Heart left ventricle (tissue), 16 donors: Measurements from ENCODE around the gene PSMA6. TPM values are rescaled to one million over a fixed set of nuclear protein-coding genes. Genes with fewer than 3 reads are reported as not detected.

Source experiments
- ATAC-seq, 4 donors: fragments of 200-7000 bp; cut with Tn5 transposase; one replicate each; pipeline ENCODE4 v1.9.1; 2020 to 2022; ENCODE audit warnings: moderate library complexity in 4 of 4, mild to moderate bottlenecking in 3 of 4, moderate number of reproducible peaks in 1 of 4
- DNase-seq, 5 donors: peaks; one replicate each; pipeline ENCODE4 v3.0.0-alpha.2; 2020
- H3K27ac ChIP-seq, 12 donors: fragments of 200-600 bp; sonication (generic) in 4 of 12; one replicate each; pipeline versions ENCODE4 v1.5.0 to v1.8.0; 2016 to 2022; ENCODE audit warnings: mild to moderate bottlenecking in 2 of 12
- H3K27me3 ChIP-seq, 9 donors: fragments of 200-600 bp; sonication (generic) in 2 of 9; one replicate each; pipeline versions ENCODE4 v1.5.1 to v1.8.0; 2016 to 2022; ENCODE audit warnings: mild to moderate bottlenecking in 3 of 9
- H3K36me3 ChIP-seq, 9 donors: fragments of 200-600 bp; sonication (generic) in 2 of 9; one replicate each; pipeline versions ENCODE4 v1.5.0 to v1.8.0; 2018 to 2022; ENCODE audit warnings: mild to moderate bottlenecking in 2 of 9
- H3K4me1 ChIP-seq, 12 donors: fragments of 200-600 bp; sonication (generic) in 4 of 12; one replicate each; pipeline versions ENCODE4 v1.5.0 to v1.8.0; 2016 to 2022; ENCODE audit warnings: mild to moderate bottlenecking in 3 of 12
- H3K4me3 ChIP-seq, 12 donors: fragments of 200-600 bp; sonication (generic) in 4 of 12; one replicate each; pipeline versions ENCODE4 v1.5.0 to v1.8.0; 2017 to 2022; ENCODE audit warnings: mild to moderate bottlenecking in 9 of 12, moderate library complexity in 4 of 12
- H3K9me3 ChIP-seq, 12 donors: fragments of 200-600 bp; sonication (generic) in 4 of 12; one replicate each; pipeline versions ENCODE4 v1.5.0 to v1.8.0; 2016 to 2022; ENCODE audit warnings: mild to moderate bottlenecking in 1 of 12
- CTCF ChIP-seq, 12 donors: fragments of 200-600 bp; sonication (generic) in 4 of 12; IDR thresholded peaks; one replicate each; pipeline versions ENCODE4 v1.5.0 to v1.8.0; 2018 to 2022; ENCODE audit warnings: antibody characterized with exemption in 12 of 12, mild to moderate bottlenecking in 5 of 12
- POLR2A ChIP-seq, 2 donors: fragments of 450-650 bp; IDR thresholded peaks; one replicate each; pipeline ENCODE4 v1.6.1; 2017; ENCODE audit warnings: antibody characterized with exemption in 2 of 2, mild to moderate bottlenecking in 2 of 2, moderate library complexity in 2 of 2
- WGBS, 4 donors: extraction: QIAGEN DNeasy Blood & Tissue Kit in 2 of 4; methylation state at CpG; one replicate each; pipeline versions ENCODE4 v1.1.5 to v1.1.7; 2013 to 2018; 5-methylcytosine and 5-hydroxymethylcytosine counted together
- intact Hi-C, 10 donors: fragments of 100-400 bp; cut with DNase I; formaldehyde crosslinking; loops; one replicate each; pipeline versions ENCODE4 v1.11.1 to v1.14.2; 2022
- polyA plus RNA-seq, 2 donors: library from polyadenylated mRNA; stranded (reverse); fragments of 200-250 nt; gene quantifications; one replicate each; pipeline ENCODE4 v1.2.3, GENCODE V29; 2013
- total RNA-seq, 9 donors: library from RNA; depleted of rRNA in 2 of 9; stranded (reverse); fragments of >200 nt in 2 of 9; fragmentation: NEBNext Ultra II Directional in 3 of 9; extraction: Animal tissue kit (Norgen Biotek cat#: 25700) in 3 of 9; gene quantifications; one replicate each; pipeline versions ENCODE4 v1.1.0 to v1.2.4, GENCODE V29; 2016 to 2023
- donor health status: ischemic (EF 13 %, LVEDD 7.1; RV severe dilation, severe dysfunction).
- donor health status: healthy with polysubstance abuse.
- donor health status: DM: no; HTN: yes; CAD: no.
- donor health status: DM: no; HTN: no; CAD: no.
- donor health status: ischemic (EF 25% LVEDD 6.9; RV normal size, moderate dysfunction).
- donor health status: ischemic (EF 25% LVEDD 5.7; RV mildly dilated, moderate dysfunction).
- donor health status: healthy.
- donor health status: DM: yes; HTN: yes; CAD: no.
- donor health status: ischemic (EF 35%, LVEDD 5.7; RV mildly dilated, moderate dysfunction).
- donor health status: nonischemic (EF 11% LVEDD 7.7; RV severe dilation, severe dysfunction).
- donor health status: DM: yes; HTN: yes; CAD: no.
- donor health status: PGD.
- donor health status: ischemic (EF 29% LVEDD 5.4; RV normal size, mild dysfunction).
- donor health status: nonischemic (EF 23%, LVEDD 6.1; RV moderate dilation, normal function).

The PSMA6 gene
- total and polyA plus RNA-seq, 11 donors: 123 to 293 (median 176) TPM

- no peak for TF ChIP-seq POLR2A (IDR thresholded peaks at IDR 0.05)
- TF ChIP-seq CTCF (IDR thresholded peaks at IDR 0.05): no peak
- peak in 2 of 4 donors; percentile 44 to 61 for ATAC-seq
- 64 to 79% (median 71%) methylated on average over 3 of the region's 3 CpGs for WGBS, 4 donors
- intact Hi-C loops: no loop called here
- DNase-seq: no peak
- H3K9me3 ChIP-seq: no peaks in the 10 kb centered on the region
- H3K4me3 ChIP-seq: no peak overlapping the region
- H3K27ac ChIP-seq: no peak overlapping the region
- H3K4me1 ChIP-seq: peaks cover 0 to 4% (median 0%) of the 10 kb centered on the region in 12 donors
- H3K36me3 ChIP-seq: peaks cover 0 to 21% (median 12%) of the 10 kb centered on the region in 9 donors
- no peaks in the 10 kb centered on the region for H3K27me3 ChIP-seq
Observed at GRCh38 chr14:35279369-35279768, 12.8 kb upstream of the PSMA6 start.

GRCh38 chr14:35281341-35281740 is 10.8 kb upstream of the PSMA6 start:
- no peak overlapping the region for H3K4me3 ChIP-seq
- H3K27me3 ChIP-seq: no peaks in the 10 kb centered on the region
- intact Hi-C loops: loop anchor here in 2 of 10 donors (10.0 kb wide), 2 partner anchors 47 to 57 kb away; no protein-coding TSS in a partner anchor
- H3K4me1 ChIP-seq: peaks cover 0 to 24% (median 0%) of the 10 kb centered on the region in 12 donors
- DNase-seq (no peak), ATAC-seq (no peak)
- H3K27ac ChIP-seq: no peak overlapping the region
- no peak for TF ChIP-seq POLR2A (IDR thresholded peaks at IDR 0.05)
- TF ChIP-seq CTCF (IDR thresholded peaks at IDR 0.05): no peak
- no peaks in the 10 kb centered on the region for H3K9me3 ChIP-seq
- H3K36me3 ChIP-seq: peaks cover 0 to 3% (median 0%) of the 10 kb centered on the region in 9 donors
- WGBS, 4 donors: 85 to 98% (median 91%) methylated on average over 1 of the region's 1 CpG

- no peak for DNase-seq
- H3K4me3 ChIP-seq: no peak overlapping the region
- intact Hi-C loops: loop anchor here in 2 of 10 donors (10.0 kb wide), 2 partner anchors 50 to 60 kb away; no protein-coding TSS in a partner anchor
- peak overlapping the region in 1 of 12 donors; percentile 80 for H3K27ac ChIP-seq
- ATAC-seq: no peak
- WGBS, 4 donors: 92 to 100% (median 96%) methylated on average over 2 of the region's 2 CpGs
- no peaks in the 10 kb centered on the region for H3K27me3 ChIP-seq
- no peaks in the 10 kb centered on the region for H3K9me3 ChIP-seq
- H3K36me3 ChIP-seq: no peaks in the 10 kb centered on the region
- no peak for TF ChIP-seq CTCF (IDR thresholded peaks at IDR 0.05)
- no peak for TF ChIP-seq POLR2A (IDR thresholded peaks at IDR 0.05)
- H3K4me1 ChIP-seq: peaks cover 0 to 47% (median 6%) of the 10 kb centered on the region in 12 donors
Observed at GRCh38 chr14:35284506-35284905, 7.7 kb upstream of the PSMA6 start.

- TF ChIP-seq CTCF (IDR thresholded peaks at IDR 0.05): no peak
- no peak for TF ChIP-seq POLR2A (IDR thresholded peaks at IDR 0.05)
- no peak for DNase-seq
- 68 to 86% (median 77%) methylated on average over 5 of the region's 5 CpGs for WGBS, 4 donors
- no peaks in the 10 kb centered on the region for H3K9me3 ChIP-seq
- intact Hi-C loops: loop anchor here in 2 of 10 donors (10.0 kb wide), 2 partner anchors 51 to 61 kb away; no protein-coding TSS in a partner anchor
- H3K4me1 ChIP-seq: peaks cover 0 to 47% (median 6%) of the 10 kb centered on the region in 12 donors
- H3K4me3 ChIP-seq: peak overlapping the region in 1 of 12 donors; percentile 2
- no peaks in the 10 kb centered on the region for H3K36me3 ChIP-seq
- peak in 3 of 4 donors; percentile 71 to 80 (median 80) for ATAC-seq
- H3K27me3 ChIP-seq: no peaks in the 10 kb centered on the region
- H3K27ac ChIP-seq: peak overlapping the region in 5 of 12 donors; percentile 6 to 80 (median 25)
Observed at GRCh38 chr14:35285168-35286002, 6.8 kb upstream of the PSMA6 start.
